T-helper 1 cell treated with Interleukin-12 subunit alpha and Interleukin-12 subunit beta and Interleukin-4 antibody, amounts not matched to agents 30 μg/mL and 1 μg/mL, for 36 hours (primary cell): ENCODE data around the gene AMIGO2.
"Not testable (repeated sequence)": the region's sequence is repeated elsewhere in the genome, so short reads cannot be mapped to it uniquely, and the experiment has no call there.

ENCODE experiments used
- H3K27ac Mint-ChIP-seq: one replicate; pipeline ENCODE4 v1.8.0; 2021; ENCODE audit warnings: mild to moderate bottlenecking, mixed read lengths
- H3K27me3 Mint-ChIP-seq: one replicate; pipeline ENCODE4 v1.8.0; 2021; ENCODE audit warnings: low read depth, mixed read lengths
- H3K36me3 Mint-ChIP-seq: one replicate; pipeline ENCODE4 v1.8.0; 2021; ENCODE audit warnings: low read depth, mixed read lengths
- H3K4me1 Mint-ChIP-seq: one replicate; pipeline ENCODE4 v1.8.0; 2021; ENCODE audit warnings: low read depth, mixed read lengths
- H3K4me3 Mint-ChIP-seq: one replicate; pipeline ENCODE4 v1.8.0; 2021; ENCODE audit warnings: mild to moderate bottlenecking, moderate library complexity, mixed read lengths
- H3K9me3 Mint-ChIP-seq: one replicate; pipeline ENCODE4 v1.8.0; 2021; ENCODE audit warnings: mixed read lengths

The AMIGO2 gene

GRCh38 chr12:47073951-47074350, 5.8 kb downstream of the AMIGO2 start:
- peaks cover 12% of the 10 kb centered on the region for H3K4me1 Mint-ChIP-seq
- no peak overlapping the region for H3K4me3 Mint-ChIP-seq
- H3K27ac Mint-ChIP-seq: no peak overlapping the region
- H3K9me3 Mint-ChIP-seq: no peaks in the 10 kb centered on the region
- no peaks in the 10 kb centered on the region for H3K36me3 Mint-ChIP-seq
- peaks cover 6% of the 10 kb centered on the region for H3K27me3 Mint-ChIP-seq

GRCh38 chr12:47071241-47071852, 8.4 kb downstream of the AMIGO2 start:
- no peaks in the 10 kb centered on the region for H3K9me3 Mint-ChIP-seq
- H3K4me3 Mint-ChIP-seq: no peak overlapping the region
- H3K36me3 Mint-ChIP-seq: no peaks in the 10 kb centered on the region
- H3K27ac Mint-ChIP-seq: no peak overlapping the region
- H3K4me1 Mint-ChIP-seq: no peaks in the 10 kb centered on the region
- peaks cover 6% of the 10 kb centered on the region for H3K27me3 Mint-ChIP-seq

- H3K9me3 Mint-ChIP-seq: no peaks in the 10 kb centered on the region
- H3K4me1 Mint-ChIP-seq: no peaks in the 10 kb centered on the region
- H3K4me3 Mint-ChIP-seq: no peak overlapping the region
- H3K36me3 Mint-ChIP-seq: no peaks in the 10 kb centered on the region
- H3K27ac Mint-ChIP-seq: no peak overlapping the region
- peaks cover 6% of the 10 kb centered on the region for H3K27me3 Mint-ChIP-seq
Measured at GRCh38 chr12:47070310-47070709, 9.4 kb downstream of the AMIGO2 start.

- H3K4me1 Mint-ChIP-seq: no peaks in the 10 kb centered on the region
- H3K36me3 Mint-ChIP-seq: no peaks in the 10 kb centered on the region
- no peak overlapping the region for H3K4me3 Mint-ChIP-seq
- peaks cover 3% of the 10 kb centered on the region for H3K9me3 Mint-ChIP-seq
- H3K27ac Mint-ChIP-seq: no peak overlapping the region
- no peaks in the 10 kb centered on the region for H3K27me3 Mint-ChIP-seq
Measured at GRCh38 chr12:47068539-47068938, 11.2 kb downstream of the AMIGO2 start.

GRCh38 chr12:47067771-47068431, 11.9 kb downstream of the AMIGO2 start:
- Mint-ChIP-seq H3K36me3 (no peaks in the 10 kb centered on the region), H3K9me3 (peaks cover 8% of the 10 kb centered on the region), H3K4me3 (no peak overlapping the region), H3K27ac (no peak overlapping the region), H3K27me3 (no peaks in the 10 kb centered on the region), H3K4me1 (no peaks in the 10 kb centered on the region)

- Mint-ChIP-seq H3K9me3 (peaks cover 8% of the 10 kb centered on the region), H3K27ac (no peak overlapping the region), H3K4me1 (no peaks in the 10 kb centered on the region), H3K36me3 (no peaks in the 10 kb centered on the region), H3K4me3 (no peak overlapping the region), H3K27me3 (no peaks in the 10 kb centered on the region)
Measured at GRCh38 chr12:47067176-47067575, 12.6 kb downstream of the AMIGO2 start.

- H3K27me3 Mint-ChIP-seq: no peaks in the 10 kb centered on the region
- no peaks in the 10 kb centered on the region for H3K36me3 Mint-ChIP-seq
- H3K4me1 Mint-ChIP-seq: no peaks in the 10 kb centered on the region
- no peak overlapping the region for H3K4me3 Mint-ChIP-seq
- H3K27ac Mint-ChIP-seq: no peak overlapping the region
- peaks cover 8% of the 10 kb centered on the region for H3K9me3 Mint-ChIP-seq
Measured at GRCh38 chr12:47066278-47067025, 13.3 kb downstream of the AMIGO2 start.

GRCh38 chr12:47065546-47065945, 14.2 kb downstream of the AMIGO2 start:
- peaks cover 12% of the 10 kb centered on the region for H3K9me3 Mint-ChIP-seq
- H3K4me3 Mint-ChIP-seq: no peak overlapping the region
- H3K27me3 Mint-ChIP-seq: no peaks in the 10 kb centered on the region
- no peaks in the 10 kb centered on the region for H3K36me3 Mint-ChIP-seq
- no peak overlapping the region for H3K27ac Mint-ChIP-seq
- H3K4me1 Mint-ChIP-seq: no peaks in the 10 kb centered on the region

GRCh38 chr12:47058640-47059039, 21.1 kb downstream of the AMIGO2 start:
- H3K4me3 Mint-ChIP-seq, H3K27me3 Mint-ChIP-seq, H3K27ac Mint-ChIP-seq, H3K4me1 Mint-ChIP-seq, H3K36me3 Mint-ChIP-seq: not testable (repeated sequence)
- H3K9me3 Mint-ChIP-seq: peaks cover 21% of the 10 kb centered on the region

- not testable (repeated sequence) for H3K27me3 Mint-ChIP-seq, H3K4me1 Mint-ChIP-seq, H3K36me3 Mint-ChIP-seq, H3K4me3 Mint-ChIP-seq, H3K27ac Mint-ChIP-seq
- peaks cover 17% of the 10 kb centered on the region for H3K9me3 Mint-ChIP-seq
Measured at GRCh38 chr12:47056944-47057343, 22.8 kb downstream of the AMIGO2 start.

- H3K9me3 Mint-ChIP-seq: peaks cover 25% of the 10 kb centered on the region
- H3K27me3 Mint-ChIP-seq, H3K27ac Mint-ChIP-seq, H3K36me3 Mint-ChIP-seq, H3K4me3 Mint-ChIP-seq, H3K4me1 Mint-ChIP-seq: not testable (repeated sequence)
Measured at GRCh38 chr12:47055856-47056255, 23.9 kb downstream of the AMIGO2 start.

GRCh38 chr12:47054659-47055058, 25.1 kb downstream of the AMIGO2 start:
- Mint-ChIP-seq H3K4me1 (no peaks in the 10 kb centered on the region), H3K36me3 (peaks cover 1% of the 10 kb centered on the region), H3K9me3 (peaks cover 25% of the 10 kb centered on the region), H3K27me3 (peaks cover 5% of the 10 kb centered on the region), H3K4me3 (no peak overlapping the region), H3K27ac (no peak overlapping the region)

- Mint-ChIP-seq H3K4me3 (no peak overlapping the region), H3K4me1 (no peaks in the 10 kb centered on the region), H3K27me3 (no peaks in the 10 kb centered on the region), H3K9me3 (peaks cover 21% of the 10 kb centered on the region), H3K27ac (no peak overlapping the region), H3K36me3 (peaks cover 1% of the 10 kb centered on the region)
Measured at GRCh38 chr12:47053961-47054360, 25.8 kb downstream of the AMIGO2 start.

GRCh38 chr12:47052274-47052673, 27.5 kb downstream of the AMIGO2 start:
- no peak overlapping the region for H3K27ac Mint-ChIP-seq
- peaks cover 1% of the 10 kb centered on the region for H3K36me3 Mint-ChIP-seq
- H3K9me3 Mint-ChIP-seq: peaks cover 21% of the 10 kb centered on the region
- H3K4me3 Mint-ChIP-seq: no peak overlapping the region
- no peaks in the 10 kb centered on the region for H3K4me1 Mint-ChIP-seq
- H3K27me3 Mint-ChIP-seq: peaks cover 5% of the 10 kb centered on the region

- not testable (repeated sequence) for H3K36me3 Mint-ChIP-seq, H3K27ac Mint-ChIP-seq, H3K4me1 Mint-ChIP-seq, H3K4me3 Mint-ChIP-seq, H3K27me3 Mint-ChIP-seq
- H3K9me3 Mint-ChIP-seq: peaks cover 18% of the 10 kb centered on the region
Measured at GRCh38 chr12:47051291-47051690, 28.5 kb downstream of the AMIGO2 start.
